Prostate gland (tissue), 2 donors: ENCODE results near the gene OR51D1. TPM values are rescaled to one million over a fixed set of nuclear protein-coding genes. Genes with fewer than 3 reads are reported as not detected.

Experiments
- DNase-seq: peaks from one replicate; pipeline ENCODE4 v3.0.0-alpha.2; 2019; ENCODE audit warnings: low spot score
- H3K27ac ChIP-seq, 2 donors: fragments of 200-600 bp; sonication (generic); 2 replicates each; pipeline ENCODE4 v1.5.1; 2017 to 2019
- H3K27me3 ChIP-seq: fragments of 200-600 bp; sonication (generic); replicated peaks from 2 replicates; pipeline ENCODE4 v1.5.1; 2019; ENCODE audit not compliant: insufficient read depth
- H3K36me3 ChIP-seq, 2 donors: fragments of 200-600 bp; sonication (generic); 1 replicate in 1 of 2; 2 replicates in 1 of 2; pipeline versions ENCODE4 v1.5.1 to v1.8.1; 2017 to 2019
- H3K4me1 ChIP-seq: fragments of 200-600 bp; sonication (generic); replicated peaks from 2 replicates; pipeline ENCODE4 v1.5.1; 2019
- H3K4me3 ChIP-seq, 2 donors: fragments of 200-600 bp; sonication (generic); 2 replicates each; pipeline ENCODE4 v1.5.1; 2017 to 2019
- H3K9me3 ChIP-seq: fragments of 200-600 bp; sonication (generic); 2 replicates; pipeline ENCODE4 v1.5.1; 2017
- CTCF ChIP-seq, 4 experiments: fragments of 200-600 bp in 2 of 4; fragments of 450-650 bp in 2 of 4; sonication (generic) in 2 of 4; IDR thresholded peaks; 1 replicate in 3 of 4; 2 replicates in 1 of 4; pipeline ENCODE4 v1.5.1; 2016 to 2019; ENCODE audit warnings: antibody characterized with exemption in 4 of 4, mild to moderate bottlenecking in 2 of 4, moderate library complexity in 2 of 4
- POLR2A ChIP-seq: fragments of 450-650 bp; IDR thresholded peaks from one replicate; pipeline ENCODE4 v1.6.1; 2016; ENCODE audit warnings: antibody characterized with exemption, mild to moderate bottlenecking
- POLR2AphosphoS5 ChIP-seq: sonication (generic); formaldehyde crosslinking; IDR thresholded peaks from one replicate; pipeline ENCODE4 v1.6.1; 2017; ENCODE audit warnings: antibody characterized with exemption
- WGBS: methylation state at CpG from one replicate; pipeline ENCODE4 v1.1.5; 2018; 5-methylcytosine and 5-hydroxymethylcytosine counted together
- intact Hi-C: fragments of 100-400 bp; cut with DNase I; formaldehyde crosslinking; loops from one replicate; pipeline ENCODE4 v1.14.2; 2022
- total RNA-seq, 2 donors: library from RNA; depleted of rRNA; stranded (reverse); fragments of >200 nt; gene quantifications; one replicate each; pipeline ENCODE4 v1.1.0, GENCODE V29; 2016

OR51D1 gene
- total RNA-seq, 2 donors from 2014 or later, result not detected

GRCh38 chr11:4684631-4685285, 47.5 kb downstream of the OR51D1 start:
- TF ChIP-seq CTCF (IDR thresholded peaks at IDR 0.05) (no peak), POLR2A (no peak), POLR2AphosphoS5 (no peak)
- WGBS, result 94% methylated on average over 3 of the region's 3 CpGs
- H3K4me1 ChIP-seq, result no peaks in the 10 kb centered on the region
- H3K4me3 ChIP-seq, result no peak overlapping the region
- no peak for DNase-seq
- H3K27ac ChIP-seq, result no peak overlapping the region
- H3K9me3 ChIP-seq, result no peaks in the 10 kb centered on the region
- no peaks in the 10 kb centered on the region for H3K27me3 ChIP-seq
- intact Hi-C loops, result no loop called here
- H3K36me3 ChIP-seq, result no peaks in the 10 kb centered on the region

Other genes starting within 250 kb of the OR51D1 start
- 10 to 100 TPM; 11.5 to 17.0 TPM for gene TRIM21, start 243.8 kb upstream of the OR51D1 start, total RNA-seq
- gene OR52K2, start 188.2 kb upstream of the OR51D1 start, total RNA-seq, result not detected
- not detected for gene OR52K1, start 154.8 kb upstream of the OR51D1 start, total RNA-seq
- not detected for gene OR52M1, start 92.3 kb upstream of the OR51D1 start, total RNA-seq
- not detected for gene OR52I2, start 55.7 kb upstream of the OR51D1 start, total RNA-seq
- gene OR52I1, start 43.4 kb upstream of the OR51D1 start, total RNA-seq, result not detected
- gene TRIM68, start 29.2 kb upstream of the OR51D1 start, total RNA-seq, result 10 to 100 TPM; 29.1 to 36.3 TPM
- gene OR51E1, start 6.5 kb downstream of the OR51D1 start, total RNA-seq, result 10 to 100 TPM in 1 of 2 donors, 1 to 10 TPM in 1; 4.4 to 36.0 TPM
- 100 to 1,000 TPM in 1 of 2 donors, 10 to 100 TPM in 1; 10.6 to 100 TPM for gene OR51E2, start 60.4 kb downstream of the OR51D1 start, total RNA-seq
- gene MMP26, start 67.3 kb downstream of the OR51D1 start, total RNA-seq, result under 1 TPM in 1 of 2 donors, not detected in 1; 0.32 TPM
- gene OR51F1, start 132.5 kb downstream of the OR51D1 start, total RNA-seq, result not detected
- gene OR52R1, start 166.9 kb downstream of the OR51D1 start, total RNA-seq, result not detected
- gene OR51F2, start 183.8 kb downstream of the OR51D1 start, total RNA-seq, result not detected
- gene OR51S1, start 211.7 kb downstream of the OR51D1 start, total RNA-seq, result not detected
- gene OR51T1, start 244.4 kb downstream of the OR51D1 start, total RNA-seq, result not detected